ENCODE results near the gene TMEM214. TPM values are rescaled to one million over a fixed set of nuclear protein-coding genes. Genes with fewer than 3 reads are reported as not detected.
A peak's percentile ranks its signal among the peaks of the same experiment; 100 is the strongest.

The TMEM214 gene
- polyA plus RNA-seq, 1 donor from 2014 or later: 10.3 TPM

- no peaks in the 10 kb centered on the region for H4K20me1 ChIP-seq (ENCODE audit: insufficient read depth)
- peaks cover 10% of the 10 kb centered on the region for H3K27me3 ChIP-seq (ENCODE audit: insufficient read depth, low read depth, low read length)
- no peaks in the 10 kb centered on the region for H3K79me2 ChIP-seq (replicated peaks; ENCODE audit: insufficient read depth, low read length)
- TF ChIP-seq MXI1 (conservative IDR thresholded peaks at IDR 0.05; ENCODE audit: poor library complexity, severe bottlenecking): no peak
- TF ChIP-seq POLR2AphosphoS5 (IDR thresholded peaks at IDR 0.05): no peak
- TF ChIP-seq TAF1 (IDR thresholded peaks at IDR 0.05; ENCODE audit: low read depth): no peak
- H3F3A ChIP-seq (ENCODE audit: insufficient read depth, low read length, poor library complexity, severe bottlenecking): no peaks in the 10 kb centered on the region
- H3K9ac ChIP-seq (ENCODE audit: low read length): no peak overlapping the region
- no peaks in the 10 kb centered on the region for H3K36me3 ChIP-seq (ENCODE audit: insufficient read depth, low read length)
- no peaks in the 10 kb centered on the region for H3K9me2 ChIP-seq (ENCODE audit: insufficient read depth, low read length)
- no peak overlapping the region for H2AFZ ChIP-seq (ENCODE audit: low read depth, low read length)
- no peak overlapping the region for H3K27ac ChIP-seq (ENCODE audit: low read length)
- no peak overlapping the region for H3K4me3 ChIP-seq (ENCODE audit: low read length)
- H3K4me2 ChIP-seq (ENCODE audit: low read length): no peak overlapping the region
- H3K9me3 ChIP-seq (ENCODE audit: low read length): no peaks in the 10 kb centered on the region
These were observed 51.7 kb downstream of the TMEM214 start for GRCh38 chr2:27084297-27085061.

DNA sequence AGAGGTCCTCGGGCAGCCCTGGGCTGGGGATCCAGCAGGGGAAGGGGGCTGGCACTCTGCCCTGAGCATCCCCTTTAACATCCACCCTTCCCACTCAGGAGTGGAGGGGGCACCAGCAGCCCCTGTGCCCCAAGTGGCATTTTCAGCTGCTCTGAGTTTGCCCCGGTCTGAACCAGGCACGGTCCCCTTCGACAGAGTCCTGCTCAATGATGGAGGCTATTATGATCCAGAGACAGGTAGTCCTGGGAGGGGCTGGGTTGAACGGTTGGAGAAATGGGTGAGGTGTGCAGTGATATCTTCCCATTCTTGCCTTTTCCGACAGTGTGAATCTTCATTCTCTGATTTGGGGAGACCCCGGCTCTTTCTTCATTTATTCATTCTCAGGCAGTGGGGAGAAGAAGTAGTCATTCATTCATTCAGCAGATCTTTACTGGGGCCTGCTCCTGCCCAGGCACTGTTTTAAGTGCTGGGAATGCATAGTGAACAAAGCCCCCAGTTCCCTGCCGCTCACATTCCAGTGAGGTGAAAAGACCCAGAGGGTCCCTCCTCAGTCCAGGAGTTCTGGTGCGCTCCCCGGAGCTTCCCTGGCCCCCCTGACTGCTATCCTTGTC, 52.4 kb downstream of the TMEM214 start:
- no peaks in the 10 kb centered on the region for H3F3A ChIP-seq (ENCODE audit: insufficient read depth, low read length, poor library complexity, severe bottlenecking)
- H4K20me1 ChIP-seq (ENCODE audit: insufficient read depth): no peaks in the 10 kb centered on the region
- peak overlapping the region; percentile 80 for H3K4me3 ChIP-seq (ENCODE audit: low read length)
- TF ChIP-seq POLR2AphosphoS5 (IDR thresholded peaks at IDR 0.05) (no peak), MXI1 (conservative IDR thresholded peaks at IDR 0.05; ENCODE audit: poor library complexity, severe bottlenecking) (no peak), TAF1 (IDR thresholded peaks at IDR 0.05; ENCODE audit: low read depth) (no peak), RAD21 (conservative IDR thresholded peaks at IDR 0.05) (no peak), EP300 (conservative IDR thresholded peaks at IDR 0.05; ENCODE audit: poor library complexity, severe bottlenecking) (no peak), SMC3 (conservative IDR thresholded peaks at IDR 0.05; ENCODE audit: poor library complexity) (no peak), EZH2 (IDR thresholded peaks at IDR 0.05; ENCODE audit: borderline replicate concordance, insufficient read depth, low read length, poor library complexity, severe bottlenecking) (no peak)
- TF ChIP-seq, protein P1, sequence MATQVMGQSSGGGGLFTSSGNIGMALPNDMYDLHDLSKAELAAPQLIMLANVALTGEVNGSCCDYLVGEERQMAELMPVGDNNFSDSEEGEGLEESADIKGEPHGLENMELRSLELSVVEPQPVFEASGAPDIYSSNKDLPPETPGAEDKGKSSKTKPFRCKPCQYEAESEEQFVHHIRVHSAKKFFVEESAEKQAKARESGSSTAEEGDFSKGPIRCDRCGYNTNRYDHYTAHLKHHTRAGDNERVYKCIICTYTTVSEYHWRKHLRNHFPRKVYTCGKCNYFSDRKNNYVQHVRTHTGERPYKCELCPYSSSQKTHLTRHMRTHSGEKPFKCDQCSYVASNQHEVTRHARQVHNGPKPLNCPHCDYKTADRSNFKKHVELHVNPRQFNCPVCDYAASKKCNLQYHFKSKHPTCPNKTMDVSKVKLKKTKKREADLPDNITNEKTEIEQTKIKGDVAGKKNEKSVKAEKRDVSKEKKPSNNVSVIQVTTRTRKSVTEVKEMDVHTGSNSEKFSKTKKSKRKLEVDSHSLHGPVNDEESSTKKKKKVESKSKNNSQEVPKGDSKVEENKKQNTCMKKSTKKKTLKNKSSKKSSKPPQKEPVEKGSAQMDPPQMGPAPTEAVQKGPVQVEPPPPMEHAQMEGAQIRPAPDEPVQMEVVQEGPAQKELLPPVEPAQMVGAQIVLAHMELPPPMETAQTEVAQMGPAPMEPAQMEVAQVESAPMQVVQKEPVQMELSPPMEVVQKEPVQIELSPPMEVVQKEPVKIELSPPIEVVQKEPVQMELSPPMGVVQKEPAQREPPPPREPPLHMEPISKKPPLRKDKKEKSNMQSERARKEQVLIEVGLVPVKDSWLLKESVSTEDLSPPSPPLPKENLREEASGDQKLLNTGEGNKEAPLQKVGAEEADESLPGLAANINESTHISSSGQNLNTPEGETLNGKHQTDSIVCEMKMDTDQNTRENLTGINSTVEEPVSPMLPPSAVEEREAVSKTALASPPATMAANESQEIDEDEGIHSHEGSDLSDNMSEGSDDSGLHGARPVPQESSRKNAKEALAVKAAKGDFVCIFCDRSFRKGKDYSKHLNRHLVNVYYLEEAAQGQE (IDR thresholded peaks at IDR 0.05; ENCODE audit: borderline replicate concordance): no peak
- TF ChIP-seq, protein P2, sequence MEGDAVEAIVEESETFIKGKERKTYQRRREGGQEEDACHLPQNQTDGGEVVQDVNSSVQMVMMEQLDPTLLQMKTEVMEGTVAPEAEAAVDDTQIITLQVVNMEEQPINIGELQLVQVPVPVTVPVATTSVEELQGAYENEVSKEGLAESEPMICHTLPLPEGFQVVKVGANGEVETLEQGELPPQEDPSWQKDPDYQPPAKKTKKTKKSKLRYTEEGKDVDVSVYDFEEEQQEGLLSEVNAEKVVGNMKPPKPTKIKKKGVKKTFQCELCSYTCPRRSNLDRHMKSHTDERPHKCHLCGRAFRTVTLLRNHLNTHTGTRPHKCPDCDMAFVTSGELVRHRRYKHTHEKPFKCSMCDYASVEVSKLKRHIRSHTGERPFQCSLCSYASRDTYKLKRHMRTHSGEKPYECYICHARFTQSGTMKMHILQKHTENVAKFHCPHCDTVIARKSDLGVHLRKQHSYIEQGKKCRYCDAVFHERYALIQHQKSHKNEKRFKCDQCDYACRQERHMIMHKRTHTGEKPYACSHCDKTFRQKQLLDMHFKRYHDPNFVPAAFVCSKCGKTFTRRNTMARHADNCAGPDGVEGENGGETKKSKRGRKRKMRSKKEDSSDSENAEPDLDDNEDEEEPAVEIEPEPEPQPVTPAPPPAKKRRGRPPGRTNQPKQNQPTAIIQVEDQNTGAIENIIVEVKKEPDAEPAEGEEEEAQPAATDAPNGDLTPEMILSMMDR (IDR thresholded peaks at IDR 0.05; ENCODE audit: poor library complexity, severe bottlenecking): no peak
- H3K9me3 ChIP-seq (ENCODE audit: low read length): no peaks in the 10 kb centered on the region
- H3K27ac ChIP-seq (ENCODE audit: low read length): no peak overlapping the region
- H3K27me3 ChIP-seq (ENCODE audit: insufficient read depth, low read depth, low read length): peaks cover 10% of the 10 kb centered on the region
- peak overlapping the region; percentile 59 for H3K4me2 ChIP-seq (ENCODE audit: low read length)
- no peaks in the 10 kb centered on the region for H3K36me3 ChIP-seq (ENCODE audit: insufficient read depth, low read length)
- no peaks in the 10 kb centered on the region for H3K9me2 ChIP-seq (ENCODE audit: insufficient read depth, low read length)
- H2AFZ ChIP-seq (ENCODE audit: low read depth, low read length): no peak overlapping the region
- peak overlapping the region; percentile 83 for H3K9ac ChIP-seq (ENCODE audit: low read length)
- H3K79me2 ChIP-seq (replicated peaks; ENCODE audit: insufficient read depth, low read length): no peaks in the 10 kb centered on the region
